ENCODE results near the gene ZNF821. TPM values are rescaled to one million over a fixed set of nuclear protein-coding genes. Genes with fewer than 3 reads are reported as not detected.
"Not testable (repeated sequence)": the region's sequence is repeated elsewhere in the genome, so short reads cannot be mapped to it uniquely, and the experiment has no call there.

The ZNF821 gene
- total RNA-seq, 1 donor from 2014 or later, result 30.2 TPM

DNA sequence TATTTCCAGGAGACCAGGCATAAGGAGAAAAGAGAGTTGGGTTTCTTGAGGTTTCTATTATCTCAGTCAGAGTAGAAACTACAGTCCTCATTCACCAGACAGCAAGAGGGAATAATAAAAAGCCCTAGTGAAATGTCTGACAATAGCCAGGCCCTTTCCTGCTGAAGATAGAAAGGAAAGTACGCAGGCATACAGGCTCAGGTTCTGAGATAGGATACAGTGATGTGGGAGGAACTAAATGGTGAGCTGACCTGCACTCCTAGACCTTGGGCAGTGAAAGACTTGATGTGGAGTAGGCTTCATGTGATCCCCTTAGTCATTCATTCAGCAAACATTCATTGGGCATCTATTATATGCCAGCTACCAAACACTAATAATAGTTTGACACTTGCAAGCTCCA, 14.9 kb downstream of the ZNF821 start:
- Mint-ChIP-seq H3K27ac (ENCODE audit: unreplicated experiment) (no peak overlapping the region), H3K4me1 (no peaks in the 10 kb centered on the region), H3K9me3 (no peaks in the 10 kb centered on the region), H3K36me3 (ENCODE audit: low read depth) (peaks cover 11% of the 10 kb centered on the region), H3K27me3 (ENCODE audit: low read depth) (no peaks in the 10 kb centered on the region), H3K4me3 (no peak overlapping the region)
- TF ChIP-seq, protein P1, sequence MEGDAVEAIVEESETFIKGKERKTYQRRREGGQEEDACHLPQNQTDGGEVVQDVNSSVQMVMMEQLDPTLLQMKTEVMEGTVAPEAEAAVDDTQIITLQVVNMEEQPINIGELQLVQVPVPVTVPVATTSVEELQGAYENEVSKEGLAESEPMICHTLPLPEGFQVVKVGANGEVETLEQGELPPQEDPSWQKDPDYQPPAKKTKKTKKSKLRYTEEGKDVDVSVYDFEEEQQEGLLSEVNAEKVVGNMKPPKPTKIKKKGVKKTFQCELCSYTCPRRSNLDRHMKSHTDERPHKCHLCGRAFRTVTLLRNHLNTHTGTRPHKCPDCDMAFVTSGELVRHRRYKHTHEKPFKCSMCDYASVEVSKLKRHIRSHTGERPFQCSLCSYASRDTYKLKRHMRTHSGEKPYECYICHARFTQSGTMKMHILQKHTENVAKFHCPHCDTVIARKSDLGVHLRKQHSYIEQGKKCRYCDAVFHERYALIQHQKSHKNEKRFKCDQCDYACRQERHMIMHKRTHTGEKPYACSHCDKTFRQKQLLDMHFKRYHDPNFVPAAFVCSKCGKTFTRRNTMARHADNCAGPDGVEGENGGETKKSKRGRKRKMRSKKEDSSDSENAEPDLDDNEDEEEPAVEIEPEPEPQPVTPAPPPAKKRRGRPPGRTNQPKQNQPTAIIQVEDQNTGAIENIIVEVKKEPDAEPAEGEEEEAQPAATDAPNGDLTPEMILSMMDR (conservative IDR thresholded peaks at IDR 0.05), result no peak
- DNase-seq (ENCODE audit: low read depth, low spot score), result no peak

DNA sequence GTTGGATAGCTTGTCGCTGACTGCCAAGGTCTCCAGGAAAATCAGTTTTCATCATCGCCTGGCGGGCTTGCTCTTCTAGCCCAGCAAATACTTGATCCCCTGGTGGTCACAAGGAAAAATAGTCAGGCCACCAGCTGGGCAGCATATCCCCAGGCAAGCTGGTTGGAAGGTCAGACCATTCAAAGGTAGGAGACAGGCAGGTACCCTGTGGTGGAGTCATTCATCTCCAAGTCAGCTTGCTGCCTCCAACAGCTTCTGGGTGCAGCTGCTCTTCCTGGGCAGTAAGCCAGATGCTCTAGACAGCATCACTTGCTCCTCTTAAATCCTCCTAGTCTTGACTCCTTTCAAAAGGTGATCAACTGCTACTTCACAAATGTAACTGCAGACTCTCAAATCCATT, 16.0 kb downstream of the ZNF821 start:
- DNase-seq (ENCODE audit: low read depth, low spot score), result no peak
- no peak overlapping the region for H3K27ac Mint-ChIP-seq (ENCODE audit: unreplicated experiment)

DNA sequence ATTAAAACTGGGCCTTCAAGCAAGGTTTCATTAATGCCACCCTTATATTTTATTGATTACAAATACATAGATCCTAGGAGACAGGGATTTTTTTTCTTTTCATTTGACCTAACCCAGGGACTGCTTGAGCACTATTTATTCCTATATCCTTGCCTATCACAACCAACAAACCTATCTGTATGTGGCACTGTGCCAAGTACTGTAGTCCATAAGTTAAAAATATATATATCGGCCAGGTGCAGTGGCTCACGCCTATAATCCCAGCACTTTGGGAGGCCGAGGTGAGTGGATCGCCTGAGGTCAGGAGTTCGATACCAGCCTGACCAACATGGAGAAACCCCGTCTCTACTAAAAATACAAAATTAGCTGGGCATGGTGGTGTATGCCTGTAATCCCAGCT, 16.8 kb downstream of the ZNF821 start:
- H3K4me1 Mint-ChIP-seq; H3K27ac Mint-ChIP-seq (ENCODE audit: unreplicated experiment); DNase-seq (ENCODE audit: low read depth, low spot score); H3K27me3 Mint-ChIP-seq (ENCODE audit: low read depth); H3K4me3 Mint-ChIP-seq; H3K9me3 Mint-ChIP-seq: not testable (repeated sequence)
- H3K36me3 Mint-ChIP-seq (ENCODE audit: low read depth), result peaks cover 11% of the 10 kb centered on the region

More for the DNA sequence above, 16.0 kb downstream of the ZNF821 start:
- TF ChIP-seq, protein P1 (conservative IDR thresholded peaks at IDR 0.05), result no peak
- Mint-ChIP-seq H3K4me1 (no peaks in the 10 kb centered on the region), H3K27me3 (ENCODE audit: low read depth) (no peaks in the 10 kb centered on the region), H3K4me3 (no peak overlapping the region), H3K36me3 (ENCODE audit: low read depth) (peaks cover 11% of the 10 kb centered on the region), H3K9me3 (no peaks in the 10 kb centered on the region)

DNA sequence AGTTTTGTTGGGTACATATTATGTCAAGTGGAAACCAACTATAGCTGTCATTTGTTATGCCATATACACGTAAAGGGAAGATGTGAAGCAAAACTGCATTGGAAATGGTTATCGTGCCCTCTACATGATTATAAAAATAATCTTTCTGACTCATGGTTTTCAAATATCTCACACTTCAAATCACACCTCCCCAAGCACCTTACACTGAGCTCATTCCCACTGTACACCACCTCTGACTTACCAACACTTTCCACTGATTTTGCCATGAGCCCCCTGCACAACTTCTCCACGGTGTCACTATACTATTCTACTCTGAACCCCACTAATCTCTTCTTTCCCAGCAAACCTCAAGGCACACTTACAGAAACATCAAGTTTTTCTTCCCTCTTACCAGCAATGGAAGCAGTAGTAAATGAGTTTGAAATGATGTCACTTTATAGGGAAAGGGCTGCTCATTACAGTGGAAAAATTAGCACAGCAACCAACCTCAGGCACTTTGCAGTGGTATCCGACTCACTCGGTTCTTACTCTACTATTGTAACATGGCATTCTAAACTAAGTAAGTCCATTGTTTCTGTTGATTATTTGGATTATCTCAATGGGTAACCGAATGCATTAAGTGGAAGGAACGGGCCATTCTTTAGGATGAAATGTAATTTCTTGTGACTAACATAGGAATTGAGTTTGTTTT, 18.7 kb downstream of the ZNF821 start:
- Mint-ChIP-seq H3K27me3 (ENCODE audit: low read depth) (no peaks in the 10 kb centered on the region), H3K27ac (ENCODE audit: unreplicated experiment) (no peak overlapping the region), H3K4me3 (no peak overlapping the region), H3K9me3 (no peaks in the 10 kb centered on the region), H3K4me1 (no peaks in the 10 kb centered on the region), H3K36me3 (ENCODE audit: low read depth) (peaks cover 11% of the 10 kb centered on the region)
- TF ChIP-seq, protein P1 (conservative IDR thresholded peaks at IDR 0.05), result no peak
- DNase-seq (ENCODE audit: low read depth, low spot score), result no peak

DNA sequence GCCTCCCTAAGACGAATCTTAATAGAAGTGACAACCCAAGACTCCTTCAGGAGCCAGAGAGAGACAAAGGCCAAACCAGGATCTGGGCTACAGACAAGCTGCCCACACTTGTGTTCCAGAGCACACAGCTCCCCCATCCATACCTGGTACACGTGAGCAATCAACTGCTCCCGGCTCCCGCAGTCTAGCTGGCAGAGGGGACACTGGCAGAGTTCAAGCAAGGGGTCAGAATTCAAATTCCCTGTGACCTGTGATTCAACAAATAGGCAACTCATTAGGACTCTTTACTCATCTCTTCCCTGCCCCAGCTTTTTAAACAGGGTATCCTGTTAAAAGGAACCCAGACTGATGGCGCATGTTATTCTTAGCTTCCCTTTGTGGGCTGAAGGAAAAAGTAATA, 20.0 kb downstream of the ZNF821 start:
- Mint-ChIP-seq H3K4me1 (no peaks in the 10 kb centered on the region), H3K27me3 (ENCODE audit: low read depth) (no peaks in the 10 kb centered on the region), H3K4me3 (no peak overlapping the region), H3K36me3 (ENCODE audit: low read depth) (peaks cover 7% of the 10 kb centered on the region), H3K9me3 (no peaks in the 10 kb centered on the region), H3K27ac (ENCODE audit: unreplicated experiment) (no peak overlapping the region)
- TF ChIP-seq, protein P1 (conservative IDR thresholded peaks at IDR 0.05), result no peak
- DNase-seq (ENCODE audit: low read depth, low spot score), result no peak

DNA sequence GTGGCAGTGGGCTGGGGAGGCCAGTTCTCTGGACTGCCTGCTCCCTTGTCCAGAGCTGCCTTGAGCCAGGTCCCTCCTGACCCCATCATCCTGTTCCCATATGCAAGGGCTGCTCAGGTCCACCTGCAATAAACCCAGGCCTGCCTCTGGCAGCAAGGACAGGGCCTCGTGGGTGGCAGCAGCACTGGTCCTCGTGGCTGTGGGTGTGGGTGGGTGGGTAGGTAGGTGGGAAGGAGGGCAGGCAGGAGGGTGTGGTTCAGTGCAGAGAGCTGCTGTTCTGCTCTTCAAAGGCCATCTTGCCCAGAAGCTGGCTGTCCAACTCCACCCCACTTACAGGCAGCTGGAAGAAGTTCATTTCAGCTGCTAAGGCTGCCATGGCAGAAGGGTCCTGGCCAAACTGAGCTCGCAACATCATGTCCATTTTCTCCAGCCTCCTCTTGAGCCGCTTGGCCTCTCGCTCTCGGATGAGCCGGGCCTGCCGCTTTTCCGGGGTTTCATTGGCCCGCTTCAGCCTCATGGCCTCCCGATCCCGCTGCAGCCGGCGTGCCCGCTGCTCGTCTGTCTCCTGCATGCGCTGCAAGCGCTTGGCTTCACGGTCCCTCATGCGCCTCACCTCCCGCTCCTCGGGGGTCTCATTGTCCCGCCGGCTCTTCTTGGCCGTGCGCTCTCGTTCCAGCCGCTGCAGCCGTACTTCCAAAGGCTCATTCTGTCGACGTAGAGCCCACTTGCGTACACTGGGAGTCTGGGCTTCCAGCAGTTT, 24.0 kb downstream of the ZNF821 start:
- no peaks in the 10 kb centered on the region for H3K4me1 Mint-ChIP-seq
- no peak overlapping the region for H3K4me3 Mint-ChIP-seq
- H3K27ac Mint-ChIP-seq (ENCODE audit: unreplicated experiment), result no peak overlapping the region
- TF ChIP-seq, protein P1 (conservative IDR thresholded peaks at IDR 0.05), result no peak
- no peaks in the 10 kb centered on the region for H3K9me3 Mint-ChIP-seq
- no peak for DNase-seq (ENCODE audit: low read depth, low spot score)
- no peaks in the 10 kb centered on the region for H3K27me3 Mint-ChIP-seq (ENCODE audit: low read depth)
- H3K36me3 Mint-ChIP-seq (ENCODE audit: low read depth), result peaks cover 2% of the 10 kb centered on the region

Measured in neural crest cell (in vitro differentiated cells).